K562 (cell line): Measurements from ENCODE around the gene MAS1L.

Source experiments
- FOXJ2 ChIP-seq: fragments of 200-800 bp; sonication (Bioruptor generic); IDR thresholded peaks from 2 replicates; pipeline ENCODE4 v1.6.1; 2016; ENCODE audit warnings: missing genetic modification characterization, missing compliant biosample characterization
- SLC30A9 ChIP-seq: fragments of 250-450 bp; sonication (Bioruptor Pico); IDR thresholded peaks from 2 replicates; pipeline ENCODE4 v1.8.0; 2022; ENCODE audit warnings: mild to moderate bottlenecking, moderate library complexity
- ZBTB17 ChIP-seq: fragments of 450-650 bp; formaldehyde crosslinking; IDR thresholded peaks from 2 replicates; pipeline ENCODE4 v1.4.0; 2020; ENCODE audit warnings: mild to moderate bottlenecking
- TF ChIP-seq, protein P1 (sequence below): fragments of 250-450 bp; sonication (Bioruptor Pico); IDR thresholded peaks from 2 replicates; pipeline ENCODE4 v1.8.0; 2022; ENCODE audit warnings: moderate library complexity, mild to moderate bottlenecking, inconsistent platforms

DNA sequence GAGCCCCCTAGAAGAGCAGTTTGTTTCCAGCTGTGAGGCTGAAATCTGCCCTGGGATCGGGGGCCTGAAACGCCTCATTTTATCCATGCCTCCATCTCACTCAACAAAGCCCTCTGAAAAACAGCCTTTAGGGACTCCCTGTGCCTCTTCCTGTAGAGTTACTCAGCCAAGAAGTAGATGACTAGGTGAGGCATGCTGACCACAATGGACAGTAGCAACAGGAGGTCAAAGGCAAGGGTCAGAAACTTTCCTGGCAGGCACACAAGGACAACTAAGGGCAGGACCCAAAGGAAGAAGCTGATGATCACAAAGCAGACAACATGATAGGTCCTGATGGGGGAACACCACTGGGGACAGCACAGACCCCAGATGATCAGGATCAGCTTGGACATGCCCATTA lies 12.8 kb downstream of the MAS1L start:
- TF ChIP-seq SLC30A9 (no peak), FOXJ2 (tag) (no peak), ZBTB17 (no peak)
- TF ChIP-seq, protein P1, sequence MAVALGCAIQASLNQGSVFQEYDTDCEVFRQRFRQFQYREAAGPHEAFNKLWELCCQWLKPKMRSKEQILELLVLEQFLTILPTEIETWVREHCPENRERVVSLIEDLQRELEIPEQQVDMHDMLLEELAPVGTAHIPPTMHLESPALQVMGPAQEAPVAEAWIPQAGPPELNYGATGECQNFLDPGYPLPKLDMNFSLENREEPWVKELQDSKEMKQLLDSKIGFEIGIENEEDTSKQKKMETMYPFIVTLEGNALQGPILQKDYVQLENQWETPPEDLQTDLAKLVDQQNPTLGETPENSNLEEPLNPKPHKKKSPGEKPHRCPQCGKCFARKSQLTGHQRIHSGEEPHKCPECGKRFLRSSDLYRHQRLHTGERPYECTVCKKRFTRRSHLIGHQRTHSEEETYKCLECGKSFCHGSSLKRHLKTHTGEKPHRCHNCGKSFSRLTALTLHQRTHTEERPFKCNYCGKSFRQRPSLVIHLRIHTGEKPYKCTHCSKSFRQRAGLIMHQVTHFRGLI (CRISPR knock-in tag): no peak
